Prostate gland (tissue), 2 donors: ENCODE measurements around the gene IQGAP2. TPM values are rescaled to one million over a fixed set of nuclear protein-coding genes. Genes with fewer than 3 reads are reported as not detected.

Source experiments
- DNase-seq: peaks from one replicate; pipeline ENCODE4 v3.0.0-alpha.2; 2019; ENCODE audit warnings: low spot score
- H3K27ac ChIP-seq, 2 donors: fragments of 200-600 bp; sonication (generic); 2 replicates each; pipeline ENCODE4 v1.5.1; 2017 to 2019
- H3K27me3 ChIP-seq: fragments of 200-600 bp; sonication (generic); replicated peaks from 2 replicates; pipeline ENCODE4 v1.5.1; 2019; ENCODE audit not compliant: insufficient read depth
- H3K36me3 ChIP-seq, 2 donors: fragments of 200-600 bp; sonication (generic); 1 replicate in 1 of 2; 2 replicates in 1 of 2; pipeline versions ENCODE4 v1.5.1 to v1.8.1; 2017 to 2019
- H3K4me1 ChIP-seq: fragments of 200-600 bp; sonication (generic); replicated peaks from 2 replicates; pipeline ENCODE4 v1.5.1; 2019
- H3K4me3 ChIP-seq, 2 donors: fragments of 200-600 bp; sonication (generic); 2 replicates each; pipeline ENCODE4 v1.5.1; 2017 to 2019
- H3K9me3 ChIP-seq: fragments of 200-600 bp; sonication (generic); 2 replicates; pipeline ENCODE4 v1.5.1; 2017
- CTCF ChIP-seq, 4 experiments: fragments of 200-600 bp in 2 of 4; fragments of 450-650 bp in 2 of 4; sonication (generic) in 2 of 4; IDR thresholded peaks; 1 replicate in 3 of 4; 2 replicates in 1 of 4; pipeline ENCODE4 v1.5.1; 2016 to 2019; ENCODE audit warnings: antibody characterized with exemption in 4 of 4, mild to moderate bottlenecking in 2 of 4, moderate library complexity in 2 of 4
- POLR2A ChIP-seq: fragments of 450-650 bp; IDR thresholded peaks from one replicate; pipeline ENCODE4 v1.6.1; 2016; ENCODE audit warnings: antibody characterized with exemption, mild to moderate bottlenecking
- POLR2AphosphoS5 ChIP-seq: sonication (generic); formaldehyde crosslinking; IDR thresholded peaks from one replicate; pipeline ENCODE4 v1.6.1; 2017; ENCODE audit warnings: antibody characterized with exemption
- WGBS: methylation state at CpG from one replicate; pipeline ENCODE4 v1.1.5; 2018; 5-methylcytosine and 5-hydroxymethylcytosine counted together
- intact Hi-C: fragments of 100-400 bp; cut with DNase I; formaldehyde crosslinking; loops from one replicate; pipeline ENCODE4 v1.14.2; 2022
- total RNA-seq, 2 donors: library from RNA; depleted of rRNA; stranded (reverse); fragments of >200 nt; gene quantifications; one replicate each; pipeline ENCODE4 v1.1.0, GENCODE V29; 2016

Gene IQGAP2
- total RNA-seq, 2 donors from 2014 or later = 41.5 to 64.9 TPM

GRCh38 chr5:76475936-76476335, 72.9 kb downstream of the IQGAP2 start:
- no peak overlapping the region for H3K4me3 ChIP-seq
- H3K36me3 ChIP-seq = no peaks in the 10 kb centered on the region
- 72% methylated on average over 2 of the region's 2 CpGs for WGBS
- TF ChIP-seq POLR2AphosphoS5 (no peak), POLR2A (no peak), CTCF (IDR thresholded peaks at IDR 0.05) (no peak)
- H3K4me1 ChIP-seq = peaks cover 4% of the 10 kb centered on the region
- intact Hi-C loops = no loop called here
- H3K27me3 ChIP-seq = no peaks in the 10 kb centered on the region
- DNase-seq = no peak
- no peaks in the 10 kb centered on the region for H3K9me3 ChIP-seq
- no peak overlapping the region for H3K27ac ChIP-seq

GRCh38 chr5:76476474-76477038, 73.5 kb downstream of the IQGAP2 start:
- Histone ChIP-seq H3K4me3 (no peak overlapping the region), H3K36me3 (no peaks in the 10 kb centered on the region), H3K4me1 (peaks cover 4% of the 10 kb centered on the region), H3K27me3 (no peaks in the 10 kb centered on the region), H3K27ac (no peak overlapping the region), H3K9me3 (no peaks in the 10 kb centered on the region)
- DNase-seq = no peak
- WGBS = 59% methylated on average over 3 of the region's 3 CpGs
- TF ChIP-seq CTCF (IDR thresholded peaks at IDR 0.05) = no peak
- TF ChIP-seq POLR2A = no peak
- TF ChIP-seq POLR2AphosphoS5 = no peak
- intact Hi-C loops = no loop called here

- 93% methylated on average over 2 of the region's 2 CpGs for WGBS
Observed at GRCh38 chr5:76477061-76477460, 74.0 kb downstream of the IQGAP2 start.

GRCh38 chr5:76477571-76477970, 74.5 kb downstream of the IQGAP2 start:
- no peak for DNase-seq
- Histone ChIP-seq H3K4me1 (peaks cover under 1% of the 10 kb centered on the region), H3K27ac (no peak overlapping the region), H3K9me3 (no peaks in the 10 kb centered on the region), H3K36me3 (no peaks in the 10 kb centered on the region), H3K27me3 (no peaks in the 10 kb centered on the region), H3K4me3 (no peak overlapping the region)
- intact Hi-C loops = no loop called here
- no peak for TF ChIP-seq POLR2AphosphoS5
- TF ChIP-seq POLR2A = no peak
- no peak for TF ChIP-seq CTCF (IDR thresholded peaks at IDR 0.05)

More at GRCh38 chr5:76477061-76477460, 74.0 kb downstream of the IQGAP2 start:
- intact Hi-C loops = no loop called here
- Histone ChIP-seq H3K4me1 (peaks cover 4% of the 10 kb centered on the region), H3K36me3 (no peaks in the 10 kb centered on the region), H3K27ac (no peak overlapping the region), H3K4me3 (no peak overlapping the region), H3K27me3 (no peaks in the 10 kb centered on the region), H3K9me3 (no peaks in the 10 kb centered on the region)
- no peak for TF ChIP-seq POLR2AphosphoS5
- no peak for TF ChIP-seq POLR2A
- TF ChIP-seq CTCF (IDR thresholded peaks at IDR 0.05) = no peak
- DNase-seq = no peak

- intact Hi-C loops = no loop called here
- no peak overlapping the region for H3K27ac ChIP-seq
- no peaks in the 10 kb centered on the region for H3K9me3 ChIP-seq
- WGBS = 85% methylated on average over 4 of the region's 4 CpGs
- H3K27me3 ChIP-seq = no peaks in the 10 kb centered on the region
- H3K36me3 ChIP-seq = no peaks in the 10 kb centered on the region
- no peak overlapping the region for H3K4me3 ChIP-seq
- no peak for DNase-seq
- H3K4me1 ChIP-seq = no peaks in the 10 kb centered on the region
- TF ChIP-seq CTCF (IDR thresholded peaks at IDR 0.05) (no peak), POLR2AphosphoS5 (no peak), POLR2A (no peak)
Observed at GRCh38 chr5:76479281-76479680, 76.2 kb downstream of the IQGAP2 start.
